Endothelial cell (in vitro differentiated cells): ENCODE data around the gene TIA1. TPM values are rescaled to one million over a fixed set of nuclear protein-coding genes. Genes with fewer than 3 reads are reported as not detected.

Experiments used
- DNase-seq: peaks from one replicate; pipeline ENCODE4 v3.0.0; 2021; ENCODE audit warnings: low spot score
- H3K27ac Mint-ChIP-seq: one replicate; pipeline ENCODE4 v1.8.0; 2021; ENCODE audit warnings: mixed read lengths, inconsistent platforms; ENCODE audit not compliant: unreplicated experiment
- H3K27me3 Mint-ChIP-seq: one replicate; pipeline ENCODE4 v1.8.0; 2021; ENCODE audit warnings: mild to moderate bottlenecking, moderate library complexity, mixed read lengths, inconsistent platforms; ENCODE audit not compliant: unreplicated experiment
- H3K36me3 Mint-ChIP-seq: one replicate; pipeline ENCODE4 v1.8.0; 2021; ENCODE audit warnings: mild to moderate bottlenecking, low read depth, mixed read lengths, inconsistent platforms; ENCODE audit not compliant: unreplicated experiment
- H3K4me1 Mint-ChIP-seq: one replicate; pipeline ENCODE4 v1.8.0; 2021; ENCODE audit warnings: mild to moderate bottlenecking, mixed read lengths, inconsistent platforms; ENCODE audit not compliant: unreplicated experiment
- H3K4me3 Mint-ChIP-seq: one replicate; pipeline ENCODE4 v1.8.0; 2021; ENCODE audit warnings: mild to moderate bottlenecking, mixed read lengths, inconsistent platforms; ENCODE audit not compliant: unreplicated experiment
- H3K9me3 Mint-ChIP-seq: one replicate; pipeline ENCODE4 v1.8.0; 2021; ENCODE audit warnings: mixed read lengths, inconsistent platforms; ENCODE audit not compliant: unreplicated experiment
- total RNA-seq: library from RNA; stranded (reverse); fragmentation: NEBNext Ultra II Directional; extraction: Animal tissue kit (Norgen Biotek cat#: 25700); gene quantifications from one replicate; pipeline ENCODE4 v1.2.1, GENCODE V29; 2021; ENCODE audit not compliant: unreplicated experiment
- TF ChIP-seq, protein P1 (sequence below): fragments of 200-600 bp; sonication (generic); IDR thresholded peaks from one replicate; pipeline ENCODE4 v1.5.0; 2021; ENCODE audit warnings: antibody characterized with exemption; ENCODE audit not compliant: unreplicated experiment

The TIA1 gene
- total RNA-seq, 1 donor from 2014 or later: 200 TPM

GRCh38 chr2:70203086-70203485 is 45.3 kb downstream of the TIA1 start:
- TF ChIP-seq, protein P1, sequence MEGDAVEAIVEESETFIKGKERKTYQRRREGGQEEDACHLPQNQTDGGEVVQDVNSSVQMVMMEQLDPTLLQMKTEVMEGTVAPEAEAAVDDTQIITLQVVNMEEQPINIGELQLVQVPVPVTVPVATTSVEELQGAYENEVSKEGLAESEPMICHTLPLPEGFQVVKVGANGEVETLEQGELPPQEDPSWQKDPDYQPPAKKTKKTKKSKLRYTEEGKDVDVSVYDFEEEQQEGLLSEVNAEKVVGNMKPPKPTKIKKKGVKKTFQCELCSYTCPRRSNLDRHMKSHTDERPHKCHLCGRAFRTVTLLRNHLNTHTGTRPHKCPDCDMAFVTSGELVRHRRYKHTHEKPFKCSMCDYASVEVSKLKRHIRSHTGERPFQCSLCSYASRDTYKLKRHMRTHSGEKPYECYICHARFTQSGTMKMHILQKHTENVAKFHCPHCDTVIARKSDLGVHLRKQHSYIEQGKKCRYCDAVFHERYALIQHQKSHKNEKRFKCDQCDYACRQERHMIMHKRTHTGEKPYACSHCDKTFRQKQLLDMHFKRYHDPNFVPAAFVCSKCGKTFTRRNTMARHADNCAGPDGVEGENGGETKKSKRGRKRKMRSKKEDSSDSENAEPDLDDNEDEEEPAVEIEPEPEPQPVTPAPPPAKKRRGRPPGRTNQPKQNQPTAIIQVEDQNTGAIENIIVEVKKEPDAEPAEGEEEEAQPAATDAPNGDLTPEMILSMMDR: no peak
- H3K36me3 Mint-ChIP-seq: no peaks in the 10 kb centered on the region
- DNase-seq: no peak
- no peak overlapping the region for H3K27ac Mint-ChIP-seq
- no peak overlapping the region for H3K4me3 Mint-ChIP-seq
- no peaks in the 10 kb centered on the region for H3K4me1 Mint-ChIP-seq
- H3K27me3 Mint-ChIP-seq: peaks cover 2% of the 10 kb centered on the region
- H3K9me3 Mint-ChIP-seq: no peaks in the 10 kb centered on the region

- Mint-ChIP-seq H3K4me1 (no peaks in the 10 kb centered on the region), H3K9me3 (no peaks in the 10 kb centered on the region), H3K27ac (no peak overlapping the region), H3K27me3 (peaks cover 2% of the 10 kb centered on the region), H3K36me3 (no peaks in the 10 kb centered on the region), H3K4me3 (no peak overlapping the region)
- DNase-seq: no peak
- TF ChIP-seq, protein P1: no peak
Measured at GRCh38 chr2:70202236-70202806, 46.1 kb downstream of the TIA1 start.

DNA sequence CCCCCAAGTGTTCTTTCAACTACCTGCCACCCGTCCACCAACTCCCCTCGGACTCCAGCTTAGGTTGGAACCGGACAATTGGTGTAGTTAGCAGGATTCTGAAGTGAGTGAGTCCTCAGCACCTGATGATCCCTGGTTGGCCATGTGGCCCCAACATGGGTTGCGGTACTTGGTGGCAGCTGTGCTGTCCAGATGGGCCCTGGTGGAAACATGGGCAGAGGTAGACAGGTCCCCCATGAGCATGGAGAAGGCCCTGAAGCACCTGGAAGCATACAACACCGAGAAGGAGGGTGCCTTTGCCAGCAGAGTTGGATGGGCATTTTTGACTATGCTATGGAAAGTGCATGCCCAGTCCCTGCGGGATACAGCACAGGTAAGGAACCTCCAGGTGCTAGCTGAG is 46.6 kb downstream of the TIA1 start:
- Mint-ChIP-seq H3K27me3 (peaks cover 2% of the 10 kb centered on the region), H3K4me3 (no peak overlapping the region)

DNA sequence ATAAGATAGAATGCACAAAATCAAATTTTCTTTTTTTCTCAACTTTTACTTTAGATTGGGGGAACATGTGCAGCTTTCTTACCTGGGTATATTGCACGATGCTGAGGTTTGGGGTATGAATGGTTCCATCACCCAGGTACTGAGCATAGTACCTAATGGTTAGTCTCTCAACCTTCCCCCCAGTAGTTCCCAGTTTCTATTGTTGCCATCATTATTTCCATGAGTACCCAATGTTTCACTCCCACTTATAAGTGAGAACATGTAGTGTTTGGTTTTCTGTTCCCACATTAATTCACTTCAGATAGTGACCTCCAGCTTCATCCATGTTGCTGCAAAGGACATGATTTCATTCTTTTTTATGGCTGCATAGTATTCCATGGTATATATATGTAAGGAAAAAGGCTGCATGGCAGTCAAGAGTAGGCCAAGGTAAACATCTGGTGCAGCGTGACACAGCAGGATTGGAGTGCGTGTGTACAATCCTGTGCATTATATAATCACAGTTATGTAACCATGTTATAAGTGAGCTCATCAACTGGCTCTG is 47.1 kb downstream of the TIA1 start:
- H3K36me3 Mint-ChIP-seq: no peaks in the 10 kb centered on the region

More for the DNA sequence above, 46.6 kb downstream of the TIA1 start:
- H3K4me1 Mint-ChIP-seq: no peaks in the 10 kb centered on the region
- no peak overlapping the region for H3K27ac Mint-ChIP-seq
- H3K9me3 Mint-ChIP-seq: no peaks in the 10 kb centered on the region
- TF ChIP-seq, protein P1: no peak
- no peaks in the 10 kb centered on the region for H3K36me3 Mint-ChIP-seq
- no peak for DNase-seq

GRCh38 chr2:70199320-70199864 is 49.0 kb downstream of the TIA1 start:
- DNase-seq: no peak
- Mint-ChIP-seq H3K9me3 (no peaks in the 10 kb centered on the region), H3K4me3 (no peak overlapping the region), H3K4me1 (no peaks in the 10 kb centered on the region), H3K36me3 (no peaks in the 10 kb centered on the region), H3K27me3 (peaks cover 2% of the 10 kb centered on the region), H3K27ac (no peak overlapping the region)
- TF ChIP-seq, protein P1: no peak

More for the DNA sequence above, 47.1 kb downstream of the TIA1 start:
- Mint-ChIP-seq H3K4me3 (no peak overlapping the region), H3K9me3 (no peaks in the 10 kb centered on the region), H3K27ac (no peak overlapping the region), H3K27me3 (peaks cover 2% of the 10 kb centered on the region), H3K4me1 (no peaks in the 10 kb centered on the region)
- no peak for DNase-seq
- TF ChIP-seq, protein P1: no peak
